ENCODE data around the gene CASK. TPM values are rescaled to one million over a fixed set of nuclear protein-coding genes. Genes with fewer than 3 reads are reported as not detected.

CASK gene
- total RNA-seq, 1 donor from 2014 or later: 41.0 TPM

DNA sequence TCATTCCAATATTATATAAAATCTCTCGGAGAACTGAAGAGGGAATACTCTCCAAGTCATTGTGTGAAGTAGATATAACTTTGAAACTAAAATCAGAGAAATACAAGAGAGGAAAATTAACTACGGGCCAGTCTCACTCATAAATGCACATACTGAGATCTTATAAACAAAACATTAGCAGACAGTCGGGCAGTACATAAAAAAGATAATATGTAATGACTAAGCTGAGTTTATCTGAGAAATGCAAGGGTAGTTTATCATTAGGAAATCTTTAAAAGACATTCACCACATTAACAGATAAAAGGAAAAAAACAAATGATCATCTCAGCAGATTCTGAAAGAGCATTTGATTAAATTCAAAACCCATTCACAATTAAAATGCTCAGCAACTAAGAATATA, 359.5 kb downstream of the CASK start:
- TF ChIP-seq POLR2A (IDR thresholded peaks at IDR 0.05) (no peak), POLR2AphosphoS5 (IDR thresholded peaks at IDR 0.05; ENCODE audit: insufficient read depth in 1 of 2, low read depth in 1 of 2) (no peak)
- TF ChIP-seq, protein P1, sequence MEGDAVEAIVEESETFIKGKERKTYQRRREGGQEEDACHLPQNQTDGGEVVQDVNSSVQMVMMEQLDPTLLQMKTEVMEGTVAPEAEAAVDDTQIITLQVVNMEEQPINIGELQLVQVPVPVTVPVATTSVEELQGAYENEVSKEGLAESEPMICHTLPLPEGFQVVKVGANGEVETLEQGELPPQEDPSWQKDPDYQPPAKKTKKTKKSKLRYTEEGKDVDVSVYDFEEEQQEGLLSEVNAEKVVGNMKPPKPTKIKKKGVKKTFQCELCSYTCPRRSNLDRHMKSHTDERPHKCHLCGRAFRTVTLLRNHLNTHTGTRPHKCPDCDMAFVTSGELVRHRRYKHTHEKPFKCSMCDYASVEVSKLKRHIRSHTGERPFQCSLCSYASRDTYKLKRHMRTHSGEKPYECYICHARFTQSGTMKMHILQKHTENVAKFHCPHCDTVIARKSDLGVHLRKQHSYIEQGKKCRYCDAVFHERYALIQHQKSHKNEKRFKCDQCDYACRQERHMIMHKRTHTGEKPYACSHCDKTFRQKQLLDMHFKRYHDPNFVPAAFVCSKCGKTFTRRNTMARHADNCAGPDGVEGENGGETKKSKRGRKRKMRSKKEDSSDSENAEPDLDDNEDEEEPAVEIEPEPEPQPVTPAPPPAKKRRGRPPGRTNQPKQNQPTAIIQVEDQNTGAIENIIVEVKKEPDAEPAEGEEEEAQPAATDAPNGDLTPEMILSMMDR (IDR thresholded peaks at IDR 0.05): no peak

DNA sequence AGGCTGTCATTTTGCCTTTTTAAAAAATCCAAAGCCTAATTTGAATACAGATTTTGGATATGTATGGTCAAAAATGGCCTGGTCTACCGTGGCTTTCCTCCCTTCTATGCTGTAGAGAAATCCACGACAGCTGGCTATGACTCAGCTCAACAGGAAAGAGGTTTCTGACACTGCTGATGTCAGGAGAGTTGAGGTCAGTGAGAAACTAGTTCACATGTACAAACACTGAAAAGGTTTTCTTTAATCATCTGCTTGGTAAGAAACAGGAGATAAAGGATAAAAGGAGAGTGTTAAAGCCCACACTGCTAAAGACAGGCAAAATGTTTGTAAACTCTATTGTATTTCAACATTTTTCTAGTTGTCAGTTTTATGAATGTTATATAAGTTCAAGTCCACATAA, 362.3 kb downstream of the CASK start:
- TF ChIP-seq, protein P1 (IDR thresholded peaks at IDR 0.05): no peak
- peak in 1 of 2 donors; percentile 19 for TF ChIP-seq POLR2AphosphoS5 (IDR thresholded peaks at IDR 0.05; ENCODE audit: insufficient read depth in 1 of 2, low read depth in 1 of 2)
- no peak overlapping the region for H3K4me3 ChIP-seq
- no peak for DNase-seq (ENCODE audit: extremely low spot score in 2 of 2)
- H3K4me1 ChIP-seq: no peaks in the 10 kb centered on the region
- H3K27me3 ChIP-seq: no peaks in the 10 kb centered on the region
- H3K9me3 ChIP-seq: no peaks in the 10 kb centered on the region
- peak overlapping the region; percentile 51 for H3K27ac ChIP-seq
- no peaks in the 10 kb centered on the region for H3K36me3 ChIP-seq
- intact Hi-C loops (cut with DNase I): no loop called here

More for the DNA sequence above, 359.5 kb downstream of the CASK start:
- Histone ChIP-seq H3K27me3 (no peaks in the 10 kb centered on the region), H3K36me3 (no peaks in the 10 kb centered on the region), H3K9me3 (no peaks in the 10 kb centered on the region), H3K4me3 (no peak overlapping the region), H3K27ac (no peak overlapping the region), H3K4me1 (no peaks in the 10 kb centered on the region)
- DNase-seq (ENCODE audit: extremely low spot score in 2 of 2): no peak
- intact Hi-C loops (cut with DNase I): no loop called here

DNA sequence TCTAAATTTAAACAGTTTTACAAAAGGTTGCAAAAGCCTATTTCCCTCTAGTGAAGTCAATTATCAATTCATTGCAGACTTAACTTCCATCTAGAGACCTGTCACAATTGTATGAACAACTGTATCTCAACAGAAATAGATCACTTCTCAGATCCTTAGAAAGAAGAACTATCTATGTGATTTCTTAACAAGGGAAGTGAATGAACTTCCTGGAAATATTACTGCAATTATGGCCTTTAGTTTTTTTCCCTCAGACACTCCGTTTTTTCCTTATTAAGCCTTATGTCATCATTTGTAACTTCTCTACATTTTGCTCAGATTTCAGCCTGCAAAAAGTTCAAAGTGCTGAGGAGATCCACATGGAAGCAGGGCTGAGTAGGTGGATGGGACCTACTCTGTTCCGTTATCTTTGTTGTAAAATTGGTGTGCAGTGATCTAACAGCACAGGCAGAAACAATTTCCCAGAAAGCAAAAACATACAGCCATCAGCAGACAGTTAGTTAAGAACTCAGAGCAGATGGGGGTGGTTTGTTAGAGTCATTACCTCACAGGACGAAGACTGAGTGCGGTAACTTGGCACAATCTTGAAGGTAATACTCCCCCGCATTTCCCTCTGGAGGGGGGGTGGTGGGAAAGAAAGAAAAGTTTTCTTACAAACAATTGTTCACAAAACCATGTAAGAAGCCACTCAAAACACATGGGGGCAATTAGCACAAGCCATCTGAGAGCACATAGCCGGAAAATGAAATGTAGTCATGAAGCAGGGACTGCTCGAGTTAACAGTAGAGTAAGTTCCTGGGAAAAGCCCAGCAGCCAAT, 363.9 kb downstream of the CASK start:
- no peaks in the 10 kb centered on the region for H3K4me1 ChIP-seq
- TF ChIP-seq, protein P1 (IDR thresholded peaks at IDR 0.05): no peak
- TF ChIP-seq POLR2A (IDR thresholded peaks at IDR 0.05) (no peak), POLR2AphosphoS5 (IDR thresholded peaks at IDR 0.05; ENCODE audit: insufficient read depth in 1 of 2, low read depth in 1 of 2) (no peak)
- no peaks in the 10 kb centered on the region for H3K9me3 ChIP-seq
- no peaks in the 10 kb centered on the region for H3K36me3 ChIP-seq
- H3K4me3 ChIP-seq: no peak overlapping the region
- H3K27me3 ChIP-seq: no peaks in the 10 kb centered on the region
- intact Hi-C loops (cut with DNase I): no loop called here
- H3K27ac ChIP-seq: no peak overlapping the region
- DNase-seq (ENCODE audit: extremely low spot score in 2 of 2): no peak

DNA sequence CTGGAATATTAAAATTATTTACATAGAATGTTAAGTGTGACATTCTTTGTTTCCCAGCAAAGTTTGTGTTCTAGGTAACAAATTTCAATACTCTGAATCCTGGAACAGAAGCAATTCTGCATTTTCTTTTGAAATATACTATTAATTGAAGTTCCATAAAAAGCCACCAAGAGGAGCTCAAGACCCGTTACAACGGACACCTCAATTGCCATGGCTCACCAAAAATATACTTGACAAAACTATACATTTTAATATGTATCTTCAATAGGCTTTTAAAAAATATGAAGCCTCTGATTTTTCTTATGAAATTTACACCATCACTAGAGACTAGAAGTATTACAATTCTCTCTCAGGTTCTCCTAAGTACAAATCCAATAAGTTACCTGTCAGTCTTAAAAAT, 364.8 kb downstream of the CASK start:
- no peaks in the 10 kb centered on the region for H3K9me3 ChIP-seq
- H3K4me1 ChIP-seq: no peaks in the 10 kb centered on the region
- no peak overlapping the region for H3K27ac ChIP-seq
- no peak for DNase-seq (ENCODE audit: extremely low spot score in 2 of 2)
- no peaks in the 10 kb centered on the region for H3K36me3 ChIP-seq
- no peaks in the 10 kb centered on the region for H3K27me3 ChIP-seq
- intact Hi-C loops (cut with DNase I): no loop called here
- no peak for TF ChIP-seq POLR2A (IDR thresholded peaks at IDR 0.05)
- TF ChIP-seq, protein P1 (IDR thresholded peaks at IDR 0.05): peak in 1 of 3 experiments; percentile 8
- no peak for TF ChIP-seq POLR2AphosphoS5 (IDR thresholded peaks at IDR 0.05; ENCODE audit: insufficient read depth in 1 of 2, low read depth in 1 of 2)
- no peak overlapping the region for H3K4me3 ChIP-seq

DNA sequence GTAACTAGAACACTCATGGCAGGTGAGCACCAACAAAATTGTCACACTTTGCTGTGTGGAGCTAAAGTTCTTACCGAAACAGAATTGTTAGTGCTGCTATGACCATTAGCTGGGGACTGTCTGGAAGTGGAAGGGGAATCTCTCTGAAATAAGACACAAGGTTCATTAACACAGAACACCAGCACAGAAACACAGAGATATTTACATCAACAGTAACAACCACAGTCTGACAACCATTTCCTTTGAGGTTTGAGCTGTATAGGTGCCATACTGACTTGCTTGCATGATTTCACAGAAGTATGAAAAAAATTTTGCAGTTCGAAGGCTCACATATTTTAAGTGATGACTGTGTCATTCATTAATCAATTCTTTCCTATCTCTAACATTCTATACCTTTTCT, 366.4 kb downstream of the CASK start:
- Histone ChIP-seq H3K36me3 (no peaks in the 10 kb centered on the region), H3K4me1 (no peaks in the 10 kb centered on the region), H3K27me3 (no peaks in the 10 kb centered on the region), H3K27ac (no peak overlapping the region), H3K9me3 (no peaks in the 10 kb centered on the region), H3K4me3 (no peak overlapping the region)
- no peak for DNase-seq (ENCODE audit: extremely low spot score in 2 of 2)
- intact Hi-C loops (cut with DNase I): no loop called here
- TF ChIP-seq, protein P1 (IDR thresholded peaks at IDR 0.05): no peak
- no peak for TF ChIP-seq POLR2A (IDR thresholded peaks at IDR 0.05)
